WTC11 (cell line): Measurements from ENCODE around the gene SLC6A9. TPM values are rescaled to one million over a fixed set of nuclear protein-coding genes. Genes with fewer than 3 reads are reported as not detected.

ENCODE experiments used
- ATAC-seq: fragments of 200-7000 bp; cut with Tn5 transposase; 2 replicates; pipeline ENCODE4 v1.10.0; 2021; ENCODE audit warnings: mild to moderate bottlenecking, moderate library complexity
- CTCF ChIA-PET: fragments of 300-600 bp; sonication (Branson Sonifier 250); formaldehyde crosslinking; loops from one replicate; lab custom pipeline; 2021; ENCODE audit warnings: antibody characterized with exemption; lab: Charles Lee
- POLR2A ChIA-PET: fragments of 350-600 bp; sonication (Branson Sonifier 250); formaldehyde crosslinking; loops from one replicate; lab custom pipeline; 2021; ENCODE audit warnings: antibody characterized with exemption; lab: Charles Lee
- DNase-seq: peaks from one replicate; pipeline ENCODE4 v3.0.0; 2021; ENCODE audit warnings: low spot score
- H3K27ac Mint-ChIP-seq: 2 replicates; pipeline ENCODE4 v1.8.0; 2021; ENCODE audit warnings: mixed read lengths
- H3K27me3 Mint-ChIP-seq: 2 replicates; pipeline ENCODE4 v1.8.0; 2021; ENCODE audit warnings: low read depth, mild to moderate bottlenecking, moderate library complexity, mixed read lengths
- H3K36me3 Mint-ChIP-seq: 2 replicates; pipeline ENCODE4 v1.8.0; 2021; ENCODE audit warnings: mixed read lengths
- H3K4me1 Mint-ChIP-seq: 2 replicates; pipeline ENCODE4 v1.8.0; 2022; ENCODE audit warnings: mixed read lengths
- H3K4me3 Mint-ChIP-seq: 2 replicates; pipeline ENCODE4 v1.8.0; 2021; ENCODE audit warnings: mild to moderate bottlenecking, moderate library complexity, mixed read lengths
- H3K9me3 Mint-ChIP-seq: 2 replicates; pipeline ENCODE4 v1.8.0; 2021; ENCODE audit warnings: mixed read lengths
- ATF3 ChIP-seq: sonication (generic); formaldehyde crosslinking; conservative IDR thresholded peaks from 2 replicates; pipeline ENCODE4 v1.8.1; 2022; ENCODE audit warnings: mild to moderate bottlenecking, missing genetic modification reagents
- ERG ChIP-seq: fragments of 250-450 bp; sonication (Bioruptor Pico); IDR thresholded peaks from 2 replicates; pipeline ENCODE4 v1.8.0; 2021; ENCODE audit warnings: mild to moderate bottlenecking
- FOXP1 ChIP-seq: sonication (generic); formaldehyde crosslinking; IDR thresholded peaks from 2 replicates; pipeline ENCODE4 v1.8.0; 2022; ENCODE audit warnings: missing genetic modification reagents, mild to moderate bottlenecking, moderate library complexity, borderline replicate concordance
- JUN ChIP-seq: sonication (generic); formaldehyde crosslinking; IDR thresholded peaks from 2 replicates; pipeline ENCODE4 v1.8.0; 2023; ENCODE audit warnings: mild to moderate bottlenecking, missing genetic modification reagents
- NFYB ChIP-seq: sonication (generic); formaldehyde crosslinking; conservative IDR thresholded peaks from 2 replicates; pipeline ENCODE4 v1.8.0; 2022; ENCODE audit warnings: low read depth, missing genetic modification reagents
- OVOL2 ChIP-seq: fragments of 250-450 bp; sonication (Bioruptor Pico); IDR thresholded peaks from 2 replicates; pipeline ENCODE4 v1.9.0; 2021; ENCODE audit warnings: mild to moderate bottlenecking, borderline replicate concordance
- PRDM15 ChIP-seq: sonication (generic); formaldehyde crosslinking; IDR thresholded peaks from 2 replicates; pipeline ENCODE4 v1.8.0; 2022; ENCODE audit warnings: missing genetic modification reagents
- RORB ChIP-seq: fragments of 250-450 bp; sonication (Bioruptor Pico); IDR thresholded peaks from 2 replicates; pipeline ENCODE4 v1.9.0; 2021; ENCODE audit warnings: mild to moderate bottlenecking
- SOX15 ChIP-seq: fragments of 250-450 bp; sonication (Bioruptor Pico); IDR thresholded peaks from 2 replicates; pipeline ENCODE4 v1.9.0; 2021; ENCODE audit warnings: mild to moderate bottlenecking
- TP53 ChIP-seq: sonication (generic); formaldehyde crosslinking; IDR thresholded peaks from 2 replicates; pipeline ENCODE4 v1.8.1; 2023; ENCODE audit warnings: mild to moderate bottlenecking, missing genetic modification reagents
- ZBTB21 ChIP-seq: sonication (generic); formaldehyde crosslinking; IDR thresholded peaks from 2 replicates; pipeline ENCODE4 v1.8.1; 2023; ENCODE audit warnings: mild to moderate bottlenecking, missing genetic modification reagents, borderline replicate concordance
- ZNF263 ChIP-seq: sonication (generic); formaldehyde crosslinking; IDR thresholded peaks from 2 replicates; pipeline ENCODE4 v1.8.1; 2022; ENCODE audit warnings: low read depth, mild to moderate bottlenecking, moderate library complexity, missing genetic modification reagents
- ZNF317 ChIP-seq: sonication (generic); formaldehyde crosslinking; IDR thresholded peaks from 2 replicates; pipeline ENCODE4 v1.8.1; 2023; ENCODE audit warnings: low read depth, mild to moderate bottlenecking, moderate library complexity, missing genetic modification reagents, borderline replicate concordance
- ZNF512 ChIP-seq: sonication (generic); formaldehyde crosslinking; IDR thresholded peaks from 2 replicates; pipeline ENCODE4 v1.8.1; 2022; ENCODE audit warnings: missing genetic modification reagents, borderline replicate concordance
- total RNA-seq: library from RNA; stranded (reverse); gene quantifications from 3 replicates; pipeline ENCODE4 v1.2.3, GENCODE V29; 2021
- TF ChIP-seq, protein P1 (sequence below): sonication (generic); formaldehyde crosslinking; IDR thresholded peaks from 2 replicates; pipeline ENCODE4 v1.8.0; 2023; ENCODE audit warnings: missing genetic modification reagents, mild to moderate bottlenecking, borderline replicate concordance
- TF ChIP-seq, protein P2 (sequence below): sonication (generic); formaldehyde crosslinking; conservative IDR thresholded peaks from 2 replicates; pipeline ENCODE4 v1.8.1; 2023; ENCODE audit warnings: mild to moderate bottlenecking, low read depth, missing genetic modification reagents, moderate library complexity

Gene SLC6A9
- total RNA-seq, 1 experiment from 2014 or later, result 14.4 TPM

DNA sequence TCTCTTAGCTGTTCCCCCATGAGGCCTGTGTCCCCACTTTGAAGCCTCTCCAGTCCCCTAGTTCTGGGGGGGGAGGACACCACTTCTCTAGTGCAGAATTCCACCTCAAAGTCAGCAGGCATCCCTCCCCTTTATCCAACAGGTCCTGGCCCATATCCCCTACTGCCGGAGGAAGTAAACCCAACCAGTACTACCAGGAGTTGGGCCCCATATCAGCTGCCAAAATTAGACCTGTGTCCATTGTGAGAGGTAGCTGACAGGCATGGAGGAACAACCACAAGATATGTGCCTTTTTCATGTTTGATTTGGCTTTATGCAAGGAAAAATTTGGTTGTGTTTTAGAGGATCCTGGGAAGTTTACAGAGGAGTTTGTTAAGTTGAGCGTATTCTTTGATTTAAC lies 22.1 kb upstream of the SLC6A9 start:
- POLR2A ChIA-PET, result no interaction called here
- no peaks in the 10 kb centered on the region for H3K4me1 Mint-ChIP-seq
- no peak overlapping the region for H3K27ac Mint-ChIP-seq
- CTCF ChIA-PET, result no interaction called here
- DNase-seq, result no peak
- no peak for TF ChIP-seq RORB (CRISPR knock-in tag)
- TF ChIP-seq ZNF317 (CRISPR knock-in tag), result no peak
- no peak for TF ChIP-seq JUN (CRISPR knock-in tag)
- no peak for TF ChIP-seq ZNF263 (CRISPR knock-in tag)
- no peak for TF ChIP-seq FOXP1 (CRISPR knock-in tag)
- no peak for TF ChIP-seq PRDM15 (CRISPR knock-in tag)
- TF ChIP-seq, protein P1, sequence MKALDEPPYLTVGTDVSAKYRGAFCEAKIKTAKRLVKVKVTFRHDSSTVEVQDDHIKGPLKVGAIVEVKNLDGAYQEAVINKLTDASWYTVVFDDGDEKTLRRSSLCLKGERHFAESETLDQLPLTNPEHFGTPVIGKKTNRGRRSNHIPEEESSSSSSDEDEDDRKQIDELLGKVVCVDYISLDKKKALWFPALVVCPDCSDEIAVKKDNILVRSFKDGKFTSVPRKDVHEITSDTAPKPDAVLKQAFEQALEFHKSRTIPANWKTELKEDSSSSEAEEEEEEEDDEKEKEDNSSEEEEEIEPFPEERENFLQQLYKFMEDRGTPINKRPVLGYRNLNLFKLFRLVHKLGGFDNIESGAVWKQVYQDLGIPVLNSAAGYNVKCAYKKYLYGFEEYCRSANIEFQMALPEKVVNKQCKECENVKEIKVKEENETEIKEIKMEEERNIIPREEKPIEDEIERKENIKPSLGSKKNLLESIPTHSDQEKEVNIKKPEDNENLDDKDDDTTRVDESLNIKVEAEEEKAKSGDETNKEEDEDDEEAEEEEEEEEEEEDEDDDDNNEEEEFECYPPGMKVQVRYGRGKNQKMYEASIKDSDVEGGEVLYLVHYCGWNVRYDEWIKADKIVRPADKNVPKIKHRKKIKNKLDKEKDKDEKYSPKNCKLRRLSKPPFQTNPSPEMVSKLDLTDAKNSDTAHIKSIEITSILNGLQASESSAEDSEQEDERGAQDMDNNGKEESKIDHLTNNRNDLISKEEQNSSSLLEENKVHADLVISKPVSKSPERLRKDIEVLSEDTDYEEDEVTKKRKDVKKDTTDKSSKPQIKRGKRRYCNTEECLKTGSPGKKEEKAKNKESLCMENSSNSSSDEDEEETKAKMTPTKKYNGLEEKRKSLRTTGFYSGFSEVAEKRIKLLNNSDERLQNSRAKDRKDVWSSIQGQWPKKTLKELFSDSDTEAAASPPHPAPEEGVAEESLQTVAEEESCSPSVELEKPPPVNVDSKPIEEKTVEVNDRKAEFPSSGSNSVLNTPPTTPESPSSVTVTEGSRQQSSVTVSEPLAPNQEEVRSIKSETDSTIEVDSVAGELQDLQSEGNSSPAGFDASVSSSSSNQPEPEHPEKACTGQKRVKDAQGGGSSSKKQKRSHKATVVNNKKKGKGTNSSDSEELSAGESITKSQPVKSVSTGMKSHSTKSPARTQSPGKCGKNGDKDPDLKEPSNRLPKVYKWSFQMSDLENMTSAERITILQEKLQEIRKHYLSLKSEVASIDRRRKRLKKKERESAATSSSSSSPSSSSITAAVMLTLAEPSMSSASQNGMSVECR (CRISPR knock-in tag), result no peak
- TF ChIP-seq, protein P2, sequence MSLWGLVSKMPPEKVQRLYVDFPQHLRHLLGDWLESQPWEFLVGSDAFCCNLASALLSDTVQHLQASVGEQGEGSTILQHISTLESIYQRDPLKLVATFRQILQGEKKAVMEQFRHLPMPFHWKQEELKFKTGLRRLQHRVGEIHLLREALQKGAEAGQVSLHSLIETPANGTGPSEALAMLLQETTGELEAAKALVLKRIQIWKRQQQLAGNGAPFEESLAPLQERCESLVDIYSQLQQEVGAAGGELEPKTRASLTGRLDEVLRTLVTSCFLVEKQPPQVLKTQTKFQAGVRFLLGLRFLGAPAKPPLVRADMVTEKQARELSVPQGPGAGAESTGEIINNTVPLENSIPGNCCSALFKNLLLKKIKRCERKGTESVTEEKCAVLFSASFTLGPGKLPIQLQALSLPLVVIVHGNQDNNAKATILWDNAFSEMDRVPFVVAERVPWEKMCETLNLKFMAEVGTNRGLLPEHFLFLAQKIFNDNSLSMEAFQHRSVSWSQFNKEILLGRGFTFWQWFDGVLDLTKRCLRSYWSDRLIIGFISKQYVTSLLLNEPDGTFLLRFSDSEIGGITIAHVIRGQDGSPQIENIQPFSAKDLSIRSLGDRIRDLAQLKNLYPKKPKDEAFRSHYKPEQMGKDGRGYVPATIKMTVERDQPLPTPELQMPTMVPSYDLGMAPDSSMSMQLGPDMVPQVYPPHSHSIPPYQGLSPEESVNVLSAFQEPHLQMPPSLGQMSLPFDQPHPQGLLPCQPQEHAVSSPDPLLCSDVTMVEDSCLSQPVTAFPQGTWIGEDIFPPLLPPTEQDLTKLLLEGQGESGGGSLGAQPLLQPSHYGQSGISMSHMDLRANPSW (CRISPR knock-in tag), result no peak
- no peak for TF ChIP-seq ZBTB21 (CRISPR knock-in tag)
- no peak for TF ChIP-seq NFYB
- TF ChIP-seq SOX15 (CRISPR knock-in tag), result no peak
- no peak for TF ChIP-seq ATF3
- TF ChIP-seq ERG, result no peak
- no peak for TF ChIP-seq ZNF512
- no peak for TF ChIP-seq OVOL2
- TF ChIP-seq TP53 (CRISPR knock-in tag), result no peak
- no peaks in the 10 kb centered on the region for H3K9me3 Mint-ChIP-seq
- no peak overlapping the region for H3K4me3 Mint-ChIP-seq
- H3K27me3 Mint-ChIP-seq, result peaks cover 34% of the 10 kb centered on the region
- ATAC-seq, result no peak
- H3K36me3 Mint-ChIP-seq, result no peaks in the 10 kb centered on the region
